HL-60 (cell line): ENCODE measurements around the gene TMEM131L.

Experiments used
- DNase-seq, 2 experiments: peaks; one replicate each; pipeline ENCODE4 v3.0.0-alpha.2; 2010 to 2020; ENCODE audit warnings: low read depth in 1 of 2, low spot score in 1 of 2
- H3K27ac ChIP-seq: fragments of 250-450 bp; sonication (Bioruptor Pico); replicated peaks from 2 replicates; pipeline ENCODE4 v1.5.1; 2020; ENCODE audit warnings: mild to moderate bottlenecking, moderate library complexity
- H3K27me3 ChIP-seq: fragments of 250-450 bp; sonication (Bioruptor Pico); 2 replicates; pipeline ENCODE4 v1.5.1; 2021; ENCODE audit warnings: mild to moderate bottlenecking, moderate library complexity; ENCODE audit not compliant: insufficient read depth, poor library complexity, severe bottlenecking
- H3K4me3 ChIP-seq: replicated peaks from 2 replicates; pipeline ENCODE4 v1.5.1; 2011; ENCODE audit warnings: mild to moderate bottlenecking, control low read depth, low read length; ENCODE audit not compliant: insufficient read depth
- CTCF ChIP-seq: IDR thresholded peaks from one replicate; pipeline ENCODE4 v1.5.1; 2011; ENCODE audit warnings: low read length, control low read depth, inconsistent platforms; ENCODE audit not compliant: insufficient read depth
- GABPA ChIP-seq: IDR thresholded peaks from 2 replicates; pipeline ENCODE4 v1.6.1; 2012; ENCODE audit warnings: low read depth
- POLR2AphosphoS5 ChIP-seq: IDR thresholded peaks from 2 replicates; pipeline ENCODE4 v1.6.1; 2012; ENCODE audit warnings: low read depth
- REST ChIP-seq: IDR thresholded peaks from 2 replicates; pipeline ENCODE4 v1.6.1; 2012; ENCODE audit warnings: low read depth; ENCODE audit not compliant: insufficient replicate concordance
- SPI1 ChIP-seq: IDR thresholded peaks from 2 replicates; pipeline ENCODE4 v1.6.1; 2012; ENCODE audit warnings: low read depth, mild to moderate bottlenecking, borderline replicate concordance

TMEM131L gene

GRCh38 chr4:153451911-153452657 lies 14.1 kb upstream of the TMEM131L start:
- Histone ChIP-seq H3K27ac (peak overlapping the region; percentile 53), H3K4me3 (no peak overlapping the region), H3K27me3 (no peaks in the 10 kb centered on the region)
- DNase-seq: peak in 1 of 2 experiments; percentile 87
- TF ChIP-seq CTCF: no peak
- 0 out of 2 replicates have a peak, but pooled peaks have one; percentile 28 for TF ChIP-seq POLR2AphosphoS5

GRCh38 chr4:153452658-153453378 lies 13.3 kb upstream of the TMEM131L start:
- TF ChIP-seq GABPA: no peak
- TF ChIP-seq REST: no peak
- no peak for TF ChIP-seq POLR2AphosphoS5
- TF ChIP-seq SPI1: no peak
- no peak for TF ChIP-seq CTCF
- peak overlapping the region; percentile 53 for H3K27ac ChIP-seq
- no peak overlapping the region for H3K4me3 ChIP-seq
- no peaks in the 10 kb centered on the region for H3K27me3 ChIP-seq
- DNase-seq: no peak

- DNase-seq: peak in 1 of 2 experiments; percentile 62
- H3K4me3 ChIP-seq: no peak overlapping the region
Measured at GRCh38 chr4:153453402-153453801, 12.8 kb upstream of the TMEM131L start.

More at GRCh38 chr4:153453402-153453801, 12.8 kb upstream of the TMEM131L start:
- Histone ChIP-seq H3K27ac (peak overlapping the region; percentile 21; the same call in 1 of the 2 replicates), H3K27me3 (no peaks in the 10 kb centered on the region)
- TF ChIP-seq CTCF (no peak), REST (no peak), POLR2AphosphoS5 (no peak), SPI1 (no peak), GABPA (no peak)
